H1 (cell line): ENCODE results near the gene CAPN3. TPM values are rescaled to one million over a fixed set of nuclear protein-coding genes. Genes with fewer than 3 reads are reported as not detected.

ENCODE experiments used
- EP300 ChIP-seq, 2 experiments: IDR thresholded peaks; 1 replicate in 1 of 2; 2 replicates in 1 of 2; pipeline ENCODE4 v1.6.1; 2011 to 2012; ENCODE audit warnings: low read depth in 2 of 2, low read length in 2 of 2, mild to moderate bottlenecking in 2 of 2, borderline replicate concordance in 1 of 2, inconsistent platforms in 1 of 2, moderate library complexity in 1 of 2
- polyA plus RNA-seq, 7 experiments: library from polyadenylated mRNA; depleted of rRNA in 3 of 7; stranded (reverse) in 5 of 7; unstranded in 2 of 7; fragments of >200 nt in 5 of 7; fragments of 200-250 nt in 2 of 7; gene quantifications; 1 replicate in 5 of 7; 2 replicates in 1 of 7; 4 replicates in 1 of 7; pipeline versions ENCODE4 v1.2.1 to v1.2.3, GENCODE V29; 2011 to 2013; ENCODE audit warnings: missing spikeins in 2 of 7, mixed read lengths in 2 of 7
- total RNA-seq: library from RNA; stranded (reverse); fragmentation: NEBNext Ultra II Directional; extraction: Animal tissue kit (Norgen Biotek cat#: 25700); gene quantifications from 2 replicates; pipeline ENCODE4 v1.2.1, GENCODE V29; 2021

The CAPN3 gene
- total and polyA plus RNA-seq, 2 of the 8 experiments (the other 6 are each of a cell fraction or from before 2014, with no cell fraction given): 0.80 to 2.1 TPM

GRCh38 chr15:42404461-42405235, 45.3 kb downstream of the CAPN3 start (continued):
- no peak for TF ChIP-seq EP300 (IDR thresholded peaks at IDR 0.05; ENCODE audit: borderline replicate concordance in 1 of 2, low read depth in 2 of 2, low read length in 2 of 2)
- TF ChIP-seq, all 59 proteins: peak for 0
